Neural progenitor cell (in vitro differentiated cells): ENCODE measurements around the gene MARCHF3. TPM values are rescaled to one million over a fixed set of nuclear protein-coding genes. Genes with fewer than 3 reads are reported as not detected.
A peak's percentile ranks its signal among the peaks of the same experiment; 100 is the strongest.
"Not testable (repeated sequence)": the region's sequence is repeated elsewhere in the genome, so short reads cannot be mapped to it uniquely, and the experiment has no call there.

Experiments used
- DNase-seq: peaks from one replicate; pipeline ENCODE4 v3.0.0-alpha.2; 2016; ENCODE audit warnings: low spot score
- H2AFZ ChIP-seq: fragments of 200-600 bp; sonication (generic); replicated peaks from 2 replicates; pipeline ENCODE4 v1.6.1; 2016; ENCODE audit warnings: antibody characterized with exemption
- H3F3A ChIP-seq: fragments of 200-600 bp; sonication (generic); 2 replicates; pipeline ENCODE4 v1.6.1; 2016; ENCODE audit warnings: antibody characterized with exemption, low read depth
- H3K27ac ChIP-seq: fragments of 200-600 bp; sonication (generic); 2 replicates; pipeline ENCODE4 v1.5.1; 2016; ENCODE audit warnings: mild to moderate bottlenecking
- H3K27me3 ChIP-seq: fragments of 200-600 bp; sonication (generic); 2 replicates; pipeline ENCODE4 v1.6.1; 2016; ENCODE audit warnings: mild to moderate bottlenecking, moderate library complexity
- H3K36me3 ChIP-seq: fragments of 200-600 bp; sonication (generic); 2 replicates; pipeline ENCODE4 v1.5.1; 2016
- H3K4me1 ChIP-seq: fragments of 200-600 bp; sonication (generic); 2 replicates; pipeline ENCODE4 v1.6.1; 2016; ENCODE audit warnings: mixed run types
- H3K4me2 ChIP-seq: fragments of 200-600 bp; sonication (generic); 2 replicates; pipeline ENCODE4 v1.6.1; 2016
- H3K4me3 ChIP-seq: fragments of 200-600 bp; sonication (generic); 2 replicates; pipeline ENCODE4 v1.5.1; 2016
- H3K79me2 ChIP-seq: fragments of 200-600 bp; sonication (generic); 2 replicates; pipeline ENCODE4 v1.6.1; 2016; ENCODE audit warnings: low read depth
- H3K9ac ChIP-seq: fragments of 200-600 bp; sonication (generic); 2 replicates; pipeline ENCODE4 v1.6.1; 2016
- H3K9me3 ChIP-seq: fragments of 200-600 bp; sonication (generic); 2 replicates; pipeline ENCODE4 v1.5.1; 2016; ENCODE audit warnings: low read depth
- H4K20me1 ChIP-seq: fragments of 200-600 bp; sonication (generic); 2 replicates; pipeline ENCODE4 v1.6.1; 2016; ENCODE audit warnings: low read depth
- H3K27ac Mint-ChIP-seq: 3 replicates; pipeline ENCODE4 v1.8.0; 2021; ENCODE audit warnings: mixed read lengths
- H3K27me3 Mint-ChIP-seq: 2 replicates; pipeline ENCODE4 v1.8.0; 2022; ENCODE audit warnings: low read depth, mild to moderate bottlenecking, inconsistent platforms, moderate library complexity, mixed read lengths; ENCODE audit not compliant: insufficient read depth
- H3K36me3 Mint-ChIP-seq: 3 replicates; pipeline ENCODE4 v1.8.0; 2021; ENCODE audit warnings: mixed read lengths
- H3K4me1 Mint-ChIP-seq: 3 replicates; pipeline ENCODE4 v1.8.0; 2021; ENCODE audit warnings: mixed read lengths
- H3K4me3 Mint-ChIP-seq: 3 replicates; pipeline ENCODE4 v1.8.0; 2021; ENCODE audit warnings: mild to moderate bottlenecking, moderate library complexity, mixed read lengths
- H3K9me3 Mint-ChIP-seq: 3 replicates; pipeline ENCODE4 v1.8.0; 2020; ENCODE audit warnings: mixed read lengths
- EZH2 ChIP-seq: fragments of 200-600 bp; sonication (generic); IDR thresholded peaks from 2 replicates; pipeline ENCODE4 v1.6.1; 2017; ENCODE audit warnings: antibody characterized with exemption, mild to moderate bottlenecking, moderate library complexity
- EZH2phosphoT487 ChIP-seq: fragments of 200-600 bp; sonication (generic); IDR thresholded peaks from 2 replicates; pipeline ENCODE4 v1.6.1; 2017; ENCODE audit warnings: antibody characterized with exemption
- total RNA-seq: library from RNA; depleted of rRNA; stranded (reverse); fragments of >200 nt; gene quantifications from 2 replicates; pipeline ENCODE4 v1.2.3, GENCODE V29; 2015; ENCODE audit warnings: low replicate concordance
- TF ChIP-seq, protein P1 (sequence below): fragments of 200-600 bp; sonication (generic); IDR thresholded peaks from 2 replicates; pipeline ENCODE4 v1.5.1; 2017; ENCODE audit warnings: antibody characterized with exemption, mild to moderate bottlenecking

The MARCHF3 gene
- total RNA-seq, 1 donor from 2014 or later, result 6.1 TPM

DNA sequence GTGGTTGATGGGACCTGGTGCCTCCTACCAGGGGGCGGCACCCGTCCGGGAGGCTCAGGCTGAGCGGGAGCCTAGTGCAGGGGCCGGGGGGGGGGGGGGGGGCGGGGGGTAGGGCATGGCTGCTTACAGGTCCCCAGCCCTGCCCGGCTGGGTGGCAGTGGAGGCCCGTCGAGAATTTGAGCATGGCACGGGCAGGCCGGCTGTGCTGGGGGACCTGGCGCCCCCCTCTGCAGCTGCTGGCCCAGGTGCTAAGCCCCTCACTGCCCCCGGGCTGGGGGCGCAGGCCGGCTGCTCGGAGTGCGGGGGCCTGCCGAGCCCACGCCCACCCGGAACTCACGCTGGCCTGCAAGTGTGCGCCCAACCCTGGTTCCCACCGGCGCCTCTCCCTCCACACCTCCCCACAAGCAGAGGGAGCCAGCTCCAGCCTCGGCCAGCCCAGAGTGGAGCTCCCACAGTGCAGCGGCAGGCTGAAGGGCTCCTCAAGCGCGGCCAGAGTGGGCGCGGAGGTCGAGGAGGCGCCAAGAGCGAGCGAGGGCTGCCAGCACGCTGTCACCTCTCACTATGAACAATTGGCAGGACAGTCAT, 175.7 kb downstream of the MARCHF3 start:
- Mint-ChIP-seq H3K27me3 (peaks cover 2% of the 10 kb centered on the region), H3K27ac (no peak overlapping the region), H3K9me3 (no peaks in the 10 kb centered on the region), H3K36me3 (peaks cover 31% of the 10 kb centered on the region), H3K4me3 (peak overlapping the region; percentile 53), H3K4me1 (peaks cover 39% of the 10 kb centered on the region)
- Histone ChIP-seq H3K4me2 (no peak overlapping the region), H3K79me2 (no peaks in the 10 kb centered on the region), H4K20me1 (no peaks in the 10 kb centered on the region), H3K27ac (no peak overlapping the region), H3K4me1 (peaks cover 10% of the 10 kb centered on the region), H3F3A (peaks cover 9% of the 10 kb centered on the region), H3K9ac (no peak overlapping the region), H3K4me3 (no peak overlapping the region), H3K9me3 (no peaks in the 10 kb centered on the region), H3K36me3 (no peaks in the 10 kb centered on the region), H3K27me3 (no peaks in the 10 kb centered on the region), H2AFZ (no peak overlapping the region)
- DNase-seq, result no peak
- TF ChIP-seq, protein P1, sequence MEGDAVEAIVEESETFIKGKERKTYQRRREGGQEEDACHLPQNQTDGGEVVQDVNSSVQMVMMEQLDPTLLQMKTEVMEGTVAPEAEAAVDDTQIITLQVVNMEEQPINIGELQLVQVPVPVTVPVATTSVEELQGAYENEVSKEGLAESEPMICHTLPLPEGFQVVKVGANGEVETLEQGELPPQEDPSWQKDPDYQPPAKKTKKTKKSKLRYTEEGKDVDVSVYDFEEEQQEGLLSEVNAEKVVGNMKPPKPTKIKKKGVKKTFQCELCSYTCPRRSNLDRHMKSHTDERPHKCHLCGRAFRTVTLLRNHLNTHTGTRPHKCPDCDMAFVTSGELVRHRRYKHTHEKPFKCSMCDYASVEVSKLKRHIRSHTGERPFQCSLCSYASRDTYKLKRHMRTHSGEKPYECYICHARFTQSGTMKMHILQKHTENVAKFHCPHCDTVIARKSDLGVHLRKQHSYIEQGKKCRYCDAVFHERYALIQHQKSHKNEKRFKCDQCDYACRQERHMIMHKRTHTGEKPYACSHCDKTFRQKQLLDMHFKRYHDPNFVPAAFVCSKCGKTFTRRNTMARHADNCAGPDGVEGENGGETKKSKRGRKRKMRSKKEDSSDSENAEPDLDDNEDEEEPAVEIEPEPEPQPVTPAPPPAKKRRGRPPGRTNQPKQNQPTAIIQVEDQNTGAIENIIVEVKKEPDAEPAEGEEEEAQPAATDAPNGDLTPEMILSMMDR, result no peak
- TF ChIP-seq EZH2phosphoT487 (no peak), EZH2 (no peak)

GRCh38 chr5:126853541-126854307, 176.6 kb downstream of the MARCHF3 start:
- H3K27ac ChIP-seq, H3K27me3 Mint-ChIP-seq, H3K79me2 ChIP-seq, H3K9me3 ChIP-seq, H3K4me2 ChIP-seq, H3K9me3 Mint-ChIP-seq, H3K4me3 Mint-ChIP-seq, H2AFZ ChIP-seq, H3K4me3 ChIP-seq, H3K9ac ChIP-seq, H3K27me3 ChIP-seq, DNase-seq, H4K20me1 ChIP-seq, H3K36me3 ChIP-seq, H3F3A ChIP-seq: not testable (repeated sequence)
- H3K4me1 Mint-ChIP-seq, result peaks cover 45% of the 10 kb centered on the region
- peaks cover 12% of the 10 kb centered on the region for H3K4me1 ChIP-seq
- peak overlapping the region; percentile 63 for H3K27ac Mint-ChIP-seq
- H3K36me3 Mint-ChIP-seq, result peaks cover 35% of the 10 kb centered on the region

DNA sequence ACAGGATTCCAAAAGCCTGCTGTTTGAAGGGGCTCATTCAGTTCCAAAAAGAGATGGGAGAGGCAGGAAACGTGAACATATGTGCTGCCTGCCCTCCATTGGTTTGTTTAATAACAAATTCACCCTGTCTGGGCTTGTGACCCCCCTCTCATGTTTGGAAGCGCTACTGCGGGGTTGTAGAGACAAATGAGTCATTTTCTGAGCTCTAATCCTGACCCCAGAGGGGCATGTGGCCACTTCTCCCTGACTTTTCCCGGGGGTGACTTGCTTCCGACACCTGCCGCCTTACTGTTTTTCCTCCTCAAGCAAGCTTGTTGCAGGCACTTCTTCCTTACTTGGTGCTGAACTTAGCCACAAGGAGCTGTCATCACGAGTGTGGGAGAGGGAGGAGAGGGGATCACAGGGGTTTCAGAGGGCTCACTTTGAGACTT, 177.5 kb downstream of the MARCHF3 start:
- TF ChIP-seq EZH2 (no peak), EZH2phosphoT487 (no peak)
- TF ChIP-seq, protein P1, result no peak

GRCh38 chr5:126852091-126852571, 178.2 kb downstream of the MARCHF3 start:
- H3K27ac Mint-ChIP-seq, result peak overlapping the region; percentile 37
- no peak overlapping the region for H3K4me3 Mint-ChIP-seq
- TF ChIP-seq EZH2phosphoT487, result no peak
- TF ChIP-seq, protein P1, result no peak
- no peak for TF ChIP-seq EZH2
- Histone ChIP-seq H3K4me2 (no peak overlapping the region), H3K4me1 (peaks cover 28% of the 10 kb centered on the region), H3K4me3 (no peak overlapping the region), H3F3A (peaks cover 9% of the 10 kb centered on the region), H3K9ac (no peak overlapping the region), H3K9me3 (no peaks in the 10 kb centered on the region), H4K20me1 (peaks cover 7% of the 10 kb centered on the region), H3K79me2 (no peaks in the 10 kb centered on the region), H2AFZ (no peak overlapping the region), H3K27me3 (no peaks in the 10 kb centered on the region), H3K36me3 (no peaks in the 10 kb centered on the region), H3K27ac (no peak overlapping the region)
- no peaks in the 10 kb centered on the region for H3K9me3 Mint-ChIP-seq
- peaks cover 2% of the 10 kb centered on the region for H3K27me3 Mint-ChIP-seq
- DNase-seq, result no peak
- H3K36me3 Mint-ChIP-seq, result peaks cover 28% of the 10 kb centered on the region
- H3K4me1 Mint-ChIP-seq, result peaks cover 52% of the 10 kb centered on the region

More for the DNA sequence above, 177.5 kb downstream of the MARCHF3 start:
- Histone ChIP-seq H3K27me3 (no peaks in the 10 kb centered on the region), H3F3A (peaks cover 9% of the 10 kb centered on the region), H4K20me1 (no peaks in the 10 kb centered on the region), H3K36me3 (no peaks in the 10 kb centered on the region), H3K79me2 (no peaks in the 10 kb centered on the region), H3K4me1 (peaks cover 21% of the 10 kb centered on the region), H3K27ac (no peak overlapping the region), H3K4me3 (no peak overlapping the region), H3K9me3 (no peaks in the 10 kb centered on the region), H3K4me2 (no peak overlapping the region), H3K9ac (no peak overlapping the region), H2AFZ (no peak overlapping the region)
- peaks cover 31% of the 10 kb centered on the region for H3K36me3 Mint-ChIP-seq
- peaks cover 2% of the 10 kb centered on the region for H3K27me3 Mint-ChIP-seq
- peaks cover 50% of the 10 kb centered on the region for H3K4me1 Mint-ChIP-seq
- DNase-seq, result no peak
- H3K4me3 Mint-ChIP-seq, result no peak overlapping the region
- no peaks in the 10 kb centered on the region for H3K9me3 Mint-ChIP-seq
- peak overlapping the region; percentile 91 for H3K27ac Mint-ChIP-seq
